Testis (tissue), 2 donors: ENCODE data around the gene VANGL2.

Experiments used
- CTCF ChIP-seq, 3 experiments: fragments of 450-650 bp in 2 of 3; fragments of 200-600 bp in 1 of 3; sonication (generic) in 1 of 3; IDR thresholded peaks; one replicate each; pipeline ENCODE4 v1.5.1; 2016 to 2019; ENCODE audit warnings: antibody characterized with exemption in 3 of 3, mild to moderate bottlenecking in 2 of 3, moderate library complexity in 1 of 3
- POLR2A ChIP-seq: fragments of 450-650 bp; IDR thresholded peaks from one replicate; pipeline ENCODE4 v1.6.1; 2017; ENCODE audit warnings: antibody characterized with exemption, mild to moderate bottlenecking, moderate library complexity

DNA sequence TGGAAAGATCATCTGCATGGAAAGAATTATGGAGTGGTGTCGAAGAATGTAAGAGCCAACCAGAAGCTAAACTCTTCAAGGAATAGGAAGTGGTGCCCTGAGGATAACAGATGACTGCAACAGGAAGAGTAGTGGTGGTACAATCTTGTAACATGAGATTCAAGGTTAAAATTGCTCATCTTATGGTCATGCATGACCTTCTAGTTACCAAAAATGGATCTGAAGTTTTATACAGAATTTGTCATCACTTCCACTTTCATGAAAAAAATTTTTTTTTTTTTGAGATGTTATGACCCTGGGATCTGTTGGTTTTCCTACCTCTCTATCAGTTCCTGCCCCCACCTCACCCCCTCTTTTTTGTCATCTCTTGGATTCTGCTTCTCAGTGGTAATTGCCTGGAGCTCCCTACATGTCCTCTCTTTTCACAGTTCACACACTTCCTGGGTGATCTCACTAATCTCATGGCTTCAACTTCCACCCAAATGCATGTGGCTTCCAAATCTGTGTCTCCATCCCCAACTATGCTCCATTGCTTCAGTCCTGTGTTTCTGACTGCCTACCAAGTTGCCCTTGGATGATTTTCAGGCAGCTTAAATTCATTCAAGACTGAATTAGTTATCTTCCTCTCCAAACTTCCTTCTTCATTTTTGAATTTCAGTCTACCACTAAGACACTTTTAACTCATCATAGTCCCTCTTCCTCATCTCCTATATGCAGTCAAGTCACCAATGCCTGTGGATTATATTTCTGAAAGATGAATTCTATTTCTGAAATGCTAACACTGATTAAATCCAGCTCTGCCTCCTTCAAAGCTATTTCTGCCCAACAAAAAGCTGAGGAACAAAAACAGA is 74.3 kb downstream of the VANGL2 start:
- no peak for TF ChIP-seq CTCF (IDR thresholded peaks at IDR 0.05)
- no peak for TF ChIP-seq POLR2A
